A549 (cell line): ENCODE results near the gene LCNL1. TPM values are rescaled to one million over a fixed set of nuclear protein-coding genes. Genes with fewer than 3 reads are reported as not detected.

Source experiments
- ATAC-seq, 2 experiments: fragments of 200-7000 bp in 1 of 2; fragments of >200 bp in 1 of 2; cut with Nextera tagmentation in 1 of 2; cut with Tn5 transposase in 1 of 2; 3 replicates each; pipeline versions ENCODE4 v1.8.0 to v1.9.1; 2018 to 2020; ENCODE audit warnings: mild to moderate bottlenecking in 1 of 2, moderate library complexity in 1 of 2
- CTCF ChIA-PET: fragments of 300-600 bp; sonication (Branson Sonifier 250); formaldehyde crosslinking; extraction: SDS; loops from one replicate; lab custom pipeline; 2021; ENCODE audit warnings: antibody characterized with exemption, inconsistent platforms; lab: Yijun Ruan, JAX
- POLR2A ChIA-PET: fragments of 350-600 bp; formaldehyde crosslinking; extraction: SDS; loops from one replicate; lab custom pipeline; 2021; ENCODE audit warnings: antibody characterized with exemption, inconsistent platforms; lab: Yijun Ruan, JAX
- DNase-seq, 2 experiments: peaks; one replicate each; pipeline versions ENCODE4 v3.0.0 to v3.0.0-alpha.2; 2011 to 2016; ENCODE audit warnings: low read depth in 1 of 2, low spot score in 1 of 2
- FAIRE-seq: peaks from 2 replicates; lab custom pipeline; 2011; peaks lifted over from hg19 to GRCh38; lab: Jason Lieb, UNC
- H3K27ac ChIP-seq, 2 experiments: fragments of >200 bp; sonication (Bioruptor Twin); formaldehyde crosslinking; 3 replicates each; pipeline ENCODE4 v1.5.1; 2016 to 2017
- H3K4me1 ChIP-seq: fragments of >200 bp; sonication (Bioruptor Twin); formaldehyde crosslinking; 3 replicates; pipeline ENCODE4 v1.6.1; 2016
- H3K4me2 ChIP-seq: fragments of >200 bp; sonication (Bioruptor Twin); formaldehyde crosslinking; 3 replicates; pipeline ENCODE4 v1.6.1; 2016
- H3K4me3 ChIP-seq: fragments of >200 bp; sonication (Bioruptor Twin); formaldehyde crosslinking; 3 replicates; pipeline ENCODE4 v1.5.1; 2016
- H3K9me3 ChIP-seq: fragments of >200 bp; sonication (Bioruptor Twin); formaldehyde crosslinking; 3 replicates; pipeline ENCODE4 v1.6.1; 2016
- CHD2 ChIP-seq: fragments of 150-350 bp; IDR thresholded peaks from 2 replicates; pipeline ENCODE4 v1.6.1; 2014; ENCODE audit warnings: low read length; ENCODE audit not compliant: partially characterized antibody
- CHD4 ChIP-seq: fragments of 200-600 bp; sonication (generic); IDR thresholded peaks from 2 replicates; pipeline ENCODE4 v1.6.1; 2016; ENCODE audit warnings: antibody characterized with exemption, mild to moderate bottlenecking, borderline replicate concordance
- E2F6 ChIP-seq: IDR thresholded peaks from 2 replicates; pipeline ENCODE4 v1.6.1; 2012; ENCODE audit warnings: low read depth, borderline replicate concordance
- EP300 ChIP-seq, 2 experiments: fragments of >200 bp; sonication (Bioruptor Twin); formaldehyde crosslinking; IDR thresholded peaks; 2 replicates in 1 of 2; 3 replicates in 1 of 2; pipeline ENCODE4 v1.6.1; 2016 to 2017
- GATA3 ChIP-seq: IDR thresholded peaks from 2 replicates; pipeline ENCODE4 v1.6.1; 2012; ENCODE audit warnings: borderline replicate concordance
- HDAC2 ChIP-seq: fragments of 200-600 bp; sonication (generic); IDR thresholded peaks from 2 replicates; pipeline ENCODE4 v1.6.1; 2016
- HEYL ChIP-seq: fragments of 250-450 bp; sonication (Bioruptor Pico); IDR thresholded peaks from 2 replicates; pipeline ENCODE4 v1.8.0; 2021; ENCODE audit warnings: mild to moderate bottlenecking, moderate library complexity
- HOXB13 ChIP-seq: fragments of 250-450 bp; sonication (Bioruptor Pico); IDR thresholded peaks from 2 replicates; pipeline ENCODE4 v1.5.0; 2020; ENCODE audit warnings: low read depth, mild to moderate bottlenecking, moderate library complexity
- HOXB5 ChIP-seq: fragments of 250-450 bp; sonication (Bioruptor Pico); IDR thresholded peaks from 2 replicates; pipeline ENCODE4 v1.5.0; 2020; ENCODE audit warnings: mild to moderate bottlenecking, moderate library complexity
- JUNB ChIP-seq: fragments of >200 bp; sonication (Bioruptor Twin); formaldehyde crosslinking; IDR thresholded peaks from 2 replicates; pipeline ENCODE4 v1.6.1; 2016
- KDM1A ChIP-seq: fragments of 200-600 bp; sonication (generic); IDR thresholded peaks from 2 replicates; pipeline ENCODE4 v1.6.1; 2016; ENCODE audit warnings: low read depth, mild to moderate bottlenecking
- MAFK ChIP-seq: fragments of 450-650 bp; IDR thresholded peaks from 2 replicates; pipeline ENCODE4 v1.6.1; 2014; ENCODE audit not compliant: partially characterized antibody
- MAZ ChIP-seq: fragments of 150-350 bp; IDR thresholded peaks from 2 replicates; pipeline ENCODE4 v1.6.1; 2014; ENCODE audit warnings: antibody characterized with exemption, low read depth, low read length, borderline replicate concordance
- MYC ChIP-seq: IDR thresholded peaks from 2 replicates; pipeline ENCODE4 v1.6.1; 2012; ENCODE audit warnings: mild to moderate bottlenecking, inconsistent platforms, low read length, improper control_type of control experiment, borderline replicate concordance
- NR3C1 ChIP-seq: fragments of >200 bp; sonication (Bioruptor Twin); formaldehyde crosslinking; IDR thresholded peaks from 3 replicates; pipeline ENCODE4 v1.6.1; 2017
- POLR2AphosphoS2 ChIP-seq: conservative IDR thresholded peaks from 2 replicates; pipeline ENCODE4 v1.6.1; 2012; ENCODE audit warnings: low read length, improper control_type of control experiment, inconsistent platforms
- RARB ChIP-seq: fragments of 250-450 bp; sonication (Bioruptor Pico); IDR thresholded peaks from 2 replicates; pipeline ENCODE4 v1.8.0; 2021; ENCODE audit warnings: mild to moderate bottlenecking, moderate library complexity
- RFX5 ChIP-seq: fragments of 450-650 bp; IDR thresholded peaks from 2 replicates; pipeline ENCODE4 v1.7.1; 2014; ENCODE audit warnings: antibody characterized with exemption, mild to moderate bottlenecking, moderate library complexity
- RNF2 ChIP-seq: fragments of 200-600 bp; sonication (generic); IDR thresholded peaks from 2 replicates; pipeline ENCODE4 v1.6.1; 2016; ENCODE audit warnings: low read depth, mild to moderate bottlenecking, antibody characterized with exemption, moderate library complexity, borderline replicate concordance
- SMC3 ChIP-seq: fragments of >200 bp; sonication (Bioruptor Twin); formaldehyde crosslinking; IDR thresholded peaks from 3 replicates; pipeline ENCODE4 v1.6.1; 2018; ENCODE audit warnings: inconsistent platforms
- SREBF2 ChIP-seq: fragments of 450-650 bp; IDR thresholded peaks from 2 replicates; pipeline ENCODE4 v1.6.1; 2014; ENCODE audit warnings: mild to moderate bottlenecking, moderate library complexity
- TP53 ChIP-seq: fragments of 250-450 bp; sonication (Bioruptor Pico); IDR thresholded peaks from 2 replicates; pipeline ENCODE4 v1.5.0; 2021; ENCODE audit warnings: mild to moderate bottlenecking, moderate library complexity
- ZFP36 ChIP-seq: fragments of 450-650 bp; IDR thresholded peaks from 2 replicates; pipeline ENCODE4 v1.6.1; 2014; ENCODE audit warnings: borderline replicate concordance; ENCODE audit not compliant: partially characterized antibody
- ZSCAN20 ChIP-seq: fragments of 250-450 bp; sonication (Bioruptor Pico); IDR thresholded peaks from 2 replicates; pipeline ENCODE4 v1.8.0; 2022; ENCODE audit warnings: mild to moderate bottlenecking, moderate library complexity
- WGBS: methylation state at CpG from one replicate; pipeline ENCODE4 v1.1.6; 2017; ENCODE audit errors: missing lambda C conversion rate; 5-methylcytosine and 5-hydroxymethylcytosine counted together
- polyA plus RNA-seq, 4 experiments: library from polyadenylated mRNA; depleted of rRNA in 3 of 4; stranded (reverse); fragments of >200 nt; fragmentation: RNase III in 1 of 4; extraction: RNeasy Plus Mini Kit Qiagen cat#74134 plus additional on column Dnase treatment in 1 of 4; gene quantifications; 2 replicates in 3 of 4; 3 replicates in 1 of 4; pipeline ENCODE4 v1.2.3, GENCODE V29; 2011 to 2017
- TF ChIP-seq, protein P1 (sequence below): IDR thresholded peaks from 2 replicates; pipeline ENCODE4 v1.6.1; 2012
- TF ChIP-seq, protein P2 (sequence below): fragments of 150-350 bp; IDR thresholded peaks from 2 replicates; pipeline ENCODE4 v1.6.1; 2014; ENCODE audit warnings: low read depth, mild to moderate bottlenecking, low read length
- TF ChIP-seq, protein P3 (sequence below): fragments of >200 bp; sonication (Bioruptor Twin); formaldehyde crosslinking; IDR thresholded peaks from 3 replicates; pipeline ENCODE4 v1.6.1; 2016

The LCNL1 gene
- polyA plus RNA-seq, 2 of the 4 experiments (the other 2 are of a cell fraction): 0.08 to 0.19 TPM

DNA sequence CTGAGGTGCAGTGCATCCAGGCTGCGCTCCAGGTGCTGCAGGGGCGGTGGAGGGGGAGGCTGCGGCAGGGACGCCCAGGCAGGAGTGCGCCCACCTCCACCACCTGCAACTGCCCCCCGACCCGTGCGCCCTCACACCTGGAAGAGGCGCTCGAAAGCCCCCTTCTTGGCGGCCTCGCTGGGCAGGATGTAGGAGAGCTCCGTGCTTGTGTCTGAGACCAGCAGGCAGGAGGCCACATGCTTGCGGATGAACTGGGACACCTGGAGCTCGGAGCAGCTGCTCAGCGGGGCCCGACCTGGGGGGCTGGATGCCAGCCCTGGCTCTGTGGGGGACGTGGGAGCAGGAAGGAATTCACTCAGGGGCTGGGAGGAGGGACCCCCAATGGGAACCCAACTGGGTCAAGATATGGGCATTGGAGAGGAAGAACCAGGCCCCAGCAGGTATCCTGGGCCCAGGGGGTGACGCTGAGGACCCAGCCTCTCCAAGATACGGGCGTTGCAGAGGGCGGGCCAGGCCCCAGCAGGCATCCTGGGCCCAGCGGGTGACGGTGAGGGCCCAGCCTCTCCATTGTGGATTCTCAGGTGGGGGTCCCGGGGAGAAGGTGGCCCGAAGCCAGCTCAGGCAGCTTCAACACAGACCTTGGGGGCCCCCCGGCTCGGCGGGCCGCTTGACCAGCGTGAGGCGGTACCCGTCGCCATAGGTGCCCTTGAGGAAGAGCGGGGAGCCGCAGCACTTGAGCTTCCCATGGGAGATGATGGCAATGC lies 32.2 kb downstream of the LCNL1 start:
- no peak for DNase-seq
- no peak overlapping the region for H3K27ac ChIP-seq
- 97% methylated on average over 28 of the region's 36 CpGs for whole genome bisulfite sequencing
- TF ChIP-seq ZSCAN20 (CRISPR knock-in tag) (no peak), MAZ (no peak), GATA3 (no peak), CHD4 (no peak), POLR2AphosphoS2 (no peak), HEYL (no peak), MYC (no peak), EP300 (IDR thresholded peaks at IDR 0.05) (no peak)
- TF ChIP-seq, all 56 proteins: peak for 0
- Histone ChIP-seq H3K4me2 (no peak overlapping the region), H3K9me3 (no peaks in the 10 kb centered on the region), H3K4me3 (no peak overlapping the region), H3K4me1 (no peaks in the 10 kb centered on the region)
- FAIRE-seq (no peak), ATAC-seq (no peak)
- ChIA-PET POLR2A (interaction anchor here (1.0 kb wide), 1 partner anchor 23 kb away, joined by 3 read pairs; the partner anchor contains the start of gene PAXX), CTCF (interaction anchor here (0.9 to 7.6 kb wide), 6 partner anchors 12 to 52 kb away, joined by 3 to 62 read pairs (median 6); partner anchors contain the start of genes ABCA2, FUT7 and LCNL1)

GRCh38 chr9:137015540-137015930 lies 32.7 kb downstream of the LCNL1 start:
- CTCF ChIA-PET: interaction anchor here (0.9 to 7.6 kb wide), 6 partner anchors 13 to 52 kb away, joined by 3 to 62 read pairs (median 6); partner anchors contain the start of genes ABCA2, FUT7 and LCNL1
- FAIRE-seq (no peak), ATAC-seq (no peak), DNase-seq (no peak)
- WGBS: 97% methylated on average over 25 of the region's 25 CpGs
- Histone ChIP-seq H3K4me2 (no peak overlapping the region), H3K9me3 (no peaks in the 10 kb centered on the region), H3K4me3 (no peak overlapping the region), H3K4me1 (no peaks in the 10 kb centered on the region), H3K27ac (no peak overlapping the region)
- POLR2A ChIA-PET: interaction anchor here (1.0 kb wide), 1 partner anchor 24 kb away, joined by 3 read pairs; the partner anchor contains the start of gene PAXX
- TF ChIP-seq E2F6 (no peak), CHD2 (no peak), RFX5 (no peak), JUNB (no peak), MAFK (no peak), RARB (no peak), SMC3 (no peak), RNF2 (no peak), GATA3 (no peak), ZSCAN20 (CRISPR knock-in tag) (no peak), HOXB5 (no peak), NR3C1 (no peak), HOXB13 (no peak), TP53 (CRISPR knock-in tag) (no peak), HEYL (no peak), HDAC2 (no peak), KDM1A (no peak), SREBF2 (no peak)
- TF ChIP-seq, protein P1, sequence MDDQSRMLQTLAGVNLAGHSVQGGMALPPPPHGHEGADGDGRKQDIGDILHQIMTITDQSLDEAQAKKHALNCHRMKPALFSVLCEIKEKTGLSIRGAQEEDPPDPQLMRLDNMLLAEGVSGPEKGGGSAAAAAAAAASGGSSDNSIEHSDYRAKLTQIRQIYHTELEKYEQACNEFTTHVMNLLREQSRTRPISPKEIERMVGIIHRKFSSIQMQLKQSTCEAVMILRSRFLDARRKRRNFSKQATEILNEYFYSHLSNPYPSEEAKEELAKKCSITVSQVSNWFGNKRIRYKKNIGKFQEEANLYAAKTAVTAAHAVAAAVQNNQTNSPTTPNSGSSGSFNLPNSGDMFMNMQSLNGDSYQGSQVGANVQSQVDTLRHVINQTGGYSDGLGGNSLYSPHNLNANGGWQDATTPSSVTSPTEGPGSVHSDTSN: no peak

- CTCF ChIA-PET: interaction anchor here (1.1 to 7.6 kb wide), 5 partner anchors 13 to 51 kb away, joined by 3 to 62 read pairs (median 8); partner anchors contain the start of genes ABCA2 and FUT7
- no peak for ATAC-seq
These were observed 33.2 kb downstream of the LCNL1 start for GRCh38 chr9:137015976-137016375.

More at GRCh38 chr9:137015976-137016375, 33.2 kb downstream of the LCNL1 start:
- WGBS: 91% methylated on average over 15 of the region's 21 CpGs
- FAIRE-seq: no peak
- Histone ChIP-seq H3K4me3 (no peak overlapping the region), H3K27ac (no peak overlapping the region), H3K9me3 (no peaks in the 10 kb centered on the region), H3K4me2 (no peak overlapping the region), H3K4me1 (no peaks in the 10 kb centered on the region)
- no peak for DNase-seq
- POLR2A ChIA-PET: no interaction called here
- TF ChIP-seq JUNB (no peak), ZFP36 (no peak)
- TF ChIP-seq, protein P2, sequence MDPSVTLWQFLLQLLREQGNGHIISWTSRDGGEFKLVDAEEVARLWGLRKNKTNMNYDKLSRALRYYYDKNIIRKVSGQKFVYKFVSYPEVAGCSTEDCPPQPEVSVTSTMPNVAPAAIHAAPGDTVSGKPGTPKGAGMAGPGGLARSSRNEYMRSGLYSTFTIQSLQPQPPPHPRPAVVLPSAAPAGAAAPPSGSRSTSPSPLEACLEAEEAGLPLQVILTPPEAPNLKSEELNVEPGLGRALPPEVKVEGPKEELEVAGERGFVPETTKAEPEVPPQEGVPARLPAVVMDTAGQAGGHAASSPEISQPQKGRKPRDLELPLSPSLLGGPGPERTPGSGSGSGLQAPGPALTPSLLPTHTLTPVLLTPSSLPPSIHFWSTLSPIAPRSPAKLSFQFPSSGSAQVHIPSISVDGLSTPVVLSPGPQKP: no peak
- TF ChIP-seq, protein P3, sequence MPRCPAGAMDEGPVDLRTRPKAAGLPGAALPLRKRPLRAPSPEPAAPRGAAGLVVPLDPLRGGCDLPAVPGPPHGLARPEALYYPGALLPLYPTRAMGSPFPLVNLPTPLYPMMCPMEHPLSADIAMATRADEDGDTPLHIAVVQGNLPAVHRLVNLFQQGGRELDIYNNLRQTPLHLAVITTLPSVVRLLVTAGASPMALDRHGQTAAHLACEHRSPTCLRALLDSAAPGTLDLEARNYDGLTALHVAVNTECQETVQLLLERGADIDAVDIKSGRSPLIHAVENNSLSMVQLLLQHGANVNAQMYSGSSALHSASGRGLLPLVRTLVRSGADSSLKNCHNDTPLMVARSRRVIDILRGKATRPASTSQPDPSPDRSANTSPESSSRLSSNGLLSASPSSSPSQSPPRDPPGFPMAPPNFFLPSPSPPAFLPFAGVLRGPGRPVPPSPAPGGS: no peak
